Mesothelial cell of epicardium (in vitro differentiated cells): ENCODE measurements around the gene CCHCR1. TPM values are rescaled to one million over a fixed set of nuclear protein-coding genes. Genes with fewer than 3 reads are reported as not detected.

Experiments
- DNase-seq, 2 experiments: peaks; one replicate each; pipeline ENCODE4 v3.0.0; 2021; ENCODE audit warnings: low spot score in 2 of 2; ENCODE audit not compliant: unreplicated experiment in 2 of 2
- H3K27ac Mint-ChIP-seq: 2 replicates; pipeline ENCODE4 v1.8.0; 2021; ENCODE audit warnings: mixed read lengths
- H3K27me3 Mint-ChIP-seq: 2 replicates; pipeline ENCODE4 v1.8.0; 2021; ENCODE audit warnings: low read depth, mixed read lengths
- H3K36me3 Mint-ChIP-seq: 2 replicates; pipeline ENCODE4 v1.8.0; 2021; ENCODE audit warnings: mixed read lengths
- H3K4me1 Mint-ChIP-seq: 2 replicates; pipeline ENCODE4 v1.8.0; 2021; ENCODE audit warnings: mixed read lengths
- H3K4me3 Mint-ChIP-seq: 2 replicates; pipeline ENCODE4 v1.8.0; 2021; ENCODE audit warnings: mild to moderate bottlenecking, moderate library complexity, mixed read lengths
- H3K9me3 Mint-ChIP-seq: 2 replicates; pipeline ENCODE4 v1.8.0; 2021; ENCODE audit warnings: mixed read lengths
- CTCF ChIP-seq: fragments of 200-600 bp; sonication (generic); IDR thresholded peaks from one replicate; pipeline ENCODE4 v1.5.0; 2021; ENCODE audit warnings: antibody characterized with exemption; ENCODE audit not compliant: unreplicated experiment
- total RNA-seq: library from RNA; stranded (reverse); gene quantifications from 3 replicates; pipeline ENCODE4 v1.2.1, GENCODE V29; 2021

The CCHCR1 gene
- total RNA-seq, 1 donor from 2014 or later: 36.6 TPM

GRCh38 chr6:31135710-31136109, 21.9 kb downstream of the CCHCR1 start:
- peaks cover 2% of the 10 kb centered on the region for H3K27me3 Mint-ChIP-seq
- H3K4me1 Mint-ChIP-seq: peaks cover 11% of the 10 kb centered on the region
- no peak overlapping the region for H3K27ac Mint-ChIP-seq
- H3K9me3 Mint-ChIP-seq: no peaks in the 10 kb centered on the region
- H3K4me3 Mint-ChIP-seq: no peak overlapping the region
- TF ChIP-seq CTCF: no peak
- no peaks in the 10 kb centered on the region for H3K36me3 Mint-ChIP-seq
- DNase-seq: no peak

GRCh38 chr6:31132806-31133205, 24.8 kb downstream of the CCHCR1 start:
- H3K27me3 Mint-ChIP-seq: peaks cover 21% of the 10 kb centered on the region
- no peaks in the 10 kb centered on the region for H3K36me3 Mint-ChIP-seq
- no peak overlapping the region for H3K4me3 Mint-ChIP-seq
- no peak overlapping the region for H3K27ac Mint-ChIP-seq
- DNase-seq: no peak
- peaks cover 9% of the 10 kb centered on the region for H3K4me1 Mint-ChIP-seq
- TF ChIP-seq CTCF: no peak
- H3K9me3 Mint-ChIP-seq: no peaks in the 10 kb centered on the region

GRCh38 chr6:31131595-31131994, 26.0 kb downstream of the CCHCR1 start:
- DNase-seq: no peak
- no peak for TF ChIP-seq CTCF
- no peak overlapping the region for H3K27ac Mint-ChIP-seq
- H3K4me1 Mint-ChIP-seq: peaks cover 8% of the 10 kb centered on the region
- no peaks in the 10 kb centered on the region for H3K9me3 Mint-ChIP-seq
- no peak overlapping the region for H3K4me3 Mint-ChIP-seq
- H3K27me3 Mint-ChIP-seq: peaks cover 21% of the 10 kb centered on the region
- H3K36me3 Mint-ChIP-seq: no peaks in the 10 kb centered on the region

- Mint-ChIP-seq H3K36me3 (no peaks in the 10 kb centered on the region), H3K27ac (no peak overlapping the region), H3K27me3 (peaks cover 21% of the 10 kb centered on the region), H3K4me1 (peaks cover 11% of the 10 kb centered on the region), H3K9me3 (no peaks in the 10 kb centered on the region), H3K4me3 (no peak overlapping the region)
- TF ChIP-seq CTCF: no peak
- DNase-seq: no peak
Measured at GRCh38 chr6:31130751-31131150, 26.9 kb downstream of the CCHCR1 start.

GRCh38 chr6:31129130-31129529, 28.5 kb downstream of the CCHCR1 start:
- DNase-seq: no peak
- no peak for TF ChIP-seq CTCF
- H3K36me3 Mint-ChIP-seq: no peaks in the 10 kb centered on the region
- no peak overlapping the region for H3K4me3 Mint-ChIP-seq
- H3K27me3 Mint-ChIP-seq: peaks cover 21% of the 10 kb centered on the region
- no peak overlapping the region for H3K27ac Mint-ChIP-seq
- H3K9me3 Mint-ChIP-seq: no peaks in the 10 kb centered on the region
- peaks cover 16% of the 10 kb centered on the region for H3K4me1 Mint-ChIP-seq

- H3K9me3 Mint-ChIP-seq: no peaks in the 10 kb centered on the region
- peak; percentile 82 for TF ChIP-seq CTCF
- H3K36me3 Mint-ChIP-seq: no peaks in the 10 kb centered on the region
- H3K27ac Mint-ChIP-seq: peak overlapping the region; percentile 48
- H3K27me3 Mint-ChIP-seq: peaks cover 21% of the 10 kb centered on the region
- peaks cover 26% of the 10 kb centered on the region for H3K4me1 Mint-ChIP-seq
- no peak overlapping the region for H3K4me3 Mint-ChIP-seq
- peak; percentile 57 to 83 for DNase-seq
Measured at GRCh38 chr6:31128093-31128676, 29.4 kb downstream of the CCHCR1 start.
